Measurements from ENCODE around the gene HIRA. TPM values are rescaled to one million over a fixed set of nuclear protein-coding genes. Genes with fewer than 3 reads are reported as not detected.
A peak's percentile ranks its signal among the peaks of the same experiment; 100 is the strongest.
"Not testable (repeated sequence)": the region's sequence is repeated elsewhere in the genome, so short reads cannot be mapped to it uniquely, and the experiment has no call there.

HIRA gene
- total RNA-seq, 2 experiments from 2014 or later, result 52.0 to 52.8 TPM

- H3K9me3 Mint-ChIP-seq, result not testable (repeated sequence)
- peaks cover 63% of the 10 kb centered on the region for H3K36me3 Mint-ChIP-seq (ENCODE audit: low read depth)
Measured at GRCh38 chr22:19330205-19330604, 101.3 kb downstream of the HIRA start.

GRCh38 chr22:19329454-19329853 is 102.1 kb downstream of the HIRA start:
- Mint-ChIP-seq H3K36me3 (ENCODE audit: low read depth) (peaks cover 57% of the 10 kb centered on the region), H3K27me3 (no peaks in the 10 kb centered on the region), H3K4me1 (no peaks in the 10 kb centered on the region), H3K4me3 (no peak overlapping the region), H3K27ac (no peak overlapping the region), H3K9me3 (peaks cover 4% of the 10 kb centered on the region)
- ChIA-PET POLR2A (no interaction called here), CTCF (no interaction called here)
- DNase-seq, result no peak

More at GRCh38 chr22:19330205-19330604, 101.3 kb downstream of the HIRA start:
- POLR2A ChIA-PET, H3K4me1 Mint-ChIP-seq, CTCF ChIA-PET, H3K4me3 Mint-ChIP-seq, H3K27ac Mint-ChIP-seq, DNase-seq, H3K27me3 Mint-ChIP-seq: not testable (repeated sequence)

- no peaks in the 10 kb centered on the region for H3K27me3 Mint-ChIP-seq
- ChIA-PET POLR2A (no interaction called here), CTCF (no interaction called here)
Measured at GRCh38 chr22:19325296-19325948, 106.1 kb downstream of the HIRA start.

GRCh38 chr22:19323420-19323819 is 108.1 kb downstream of the HIRA start:
- H3K9me3 Mint-ChIP-seq; H3K27me3 Mint-ChIP-seq; H3K36me3 Mint-ChIP-seq (ENCODE audit: low read depth); H3K4me1 Mint-ChIP-seq; H3K4me3 Mint-ChIP-seq; DNase-seq; POLR2A ChIA-PET; CTCF ChIA-PET; H3K27ac Mint-ChIP-seq: not testable (repeated sequence)

More at GRCh38 chr22:19325296-19325948, 106.1 kb downstream of the HIRA start:
- H3K9me3 Mint-ChIP-seq, result no peaks in the 10 kb centered on the region
- H3K4me3 Mint-ChIP-seq, result no peak overlapping the region
- H3K36me3 Mint-ChIP-seq (ENCODE audit: low read depth), result peaks cover 19% of the 10 kb centered on the region
- no peaks in the 10 kb centered on the region for H3K4me1 Mint-ChIP-seq
- DNase-seq, result no peak
- H3K27ac Mint-ChIP-seq, result no peak overlapping the region

GRCh38 chr22:19321757-19322156 is 109.8 kb downstream of the HIRA start:
- CTCF ChIA-PET, result no interaction called here

GRCh38 chr22:19320136-19320535 is 111.4 kb downstream of the HIRA start:
- DNase-seq; H3K27me3 Mint-ChIP-seq; H3K27ac Mint-ChIP-seq; H3K4me1 Mint-ChIP-seq; H3K36me3 Mint-ChIP-seq (ENCODE audit: low read depth); H3K4me3 Mint-ChIP-seq; POLR2A ChIA-PET; CTCF ChIA-PET: not testable (repeated sequence)
- peaks cover 17% of the 10 kb centered on the region for H3K9me3 Mint-ChIP-seq

More at GRCh38 chr22:19321757-19322156, 109.8 kb downstream of the HIRA start:
- Mint-ChIP-seq H3K27ac (no peak overlapping the region), H3K36me3 (ENCODE audit: low read depth) (no peaks in the 10 kb centered on the region), H3K27me3 (no peaks in the 10 kb centered on the region), H3K4me1 (no peaks in the 10 kb centered on the region), H3K4me3 (no peak overlapping the region), H3K9me3 (peaks cover 8% of the 10 kb centered on the region)
- POLR2A ChIA-PET, result no interaction called here
- no peak for DNase-seq

GRCh38 chr22:19319281-19319680 is 112.3 kb downstream of the HIRA start:
- H3K4me3 Mint-ChIP-seq, result no peak overlapping the region
- peaks cover 17% of the 10 kb centered on the region for H3K9me3 Mint-ChIP-seq
- H3K36me3 Mint-ChIP-seq (ENCODE audit: low read depth), result no peaks in the 10 kb centered on the region
- ChIA-PET POLR2A (no interaction called here), CTCF (no interaction called here)
- H3K27me3 Mint-ChIP-seq, result no peaks in the 10 kb centered on the region
- no peak overlapping the region for H3K27ac Mint-ChIP-seq
- no peak for DNase-seq
- H3K4me1 Mint-ChIP-seq, result no peaks in the 10 kb centered on the region

GRCh38 chr22:19317865-19318264 is 113.7 kb downstream of the HIRA start:
- H3K27ac Mint-ChIP-seq, result no peak overlapping the region
- peaks cover 19% of the 10 kb centered on the region for H3K9me3 Mint-ChIP-seq
- H3K4me3 Mint-ChIP-seq, result no peak overlapping the region
- no peaks in the 10 kb centered on the region for H3K27me3 Mint-ChIP-seq
- DNase-seq, result no peak
- H3K36me3 Mint-ChIP-seq (ENCODE audit: low read depth), result no peaks in the 10 kb centered on the region
- CTCF ChIA-PET, result no interaction called here
- H3K4me1 Mint-ChIP-seq, result no peaks in the 10 kb centered on the region
- POLR2A ChIA-PET, result no interaction called here

- H3K36me3 Mint-ChIP-seq (ENCODE audit: low read depth), result no peaks in the 10 kb centered on the region
- POLR2A ChIA-PET, result no interaction called here
- H3K27ac Mint-ChIP-seq, result no peak overlapping the region
- H3K27me3 Mint-ChIP-seq, result peaks cover 2% of the 10 kb centered on the region
- H3K4me3 Mint-ChIP-seq, result no peak overlapping the region
- DNase-seq, result no peak
- no peaks in the 10 kb centered on the region for H3K4me1 Mint-ChIP-seq
- CTCF ChIA-PET, result no interaction called here
- H3K9me3 Mint-ChIP-seq, result no peaks in the 10 kb centered on the region
Measured at GRCh38 chr22:19307872-19308271, 123.7 kb downstream of the HIRA start.

- DNase-seq; CTCF ChIA-PET; H3K4me3 Mint-ChIP-seq; H3K9me3 Mint-ChIP-seq; POLR2A ChIA-PET; H3K27ac Mint-ChIP-seq; H3K27me3 Mint-ChIP-seq; H3K4me1 Mint-ChIP-seq; H3K36me3 Mint-ChIP-seq (ENCODE audit: low read depth): not testable (repeated sequence)
Measured at GRCh38 chr22:19306535-19306934, 125.0 kb downstream of the HIRA start.

GRCh38 chr22:19304547-19304946 is 127.0 kb downstream of the HIRA start:
- no peaks in the 10 kb centered on the region for H3K9me3 Mint-ChIP-seq
- H3K27ac Mint-ChIP-seq, result no peak overlapping the region
- no peak for DNase-seq
- POLR2A ChIA-PET, result no interaction called here
- no peak overlapping the region for H3K4me3 Mint-ChIP-seq
- no peaks in the 10 kb centered on the region for H3K4me1 Mint-ChIP-seq
- no peaks in the 10 kb centered on the region for H3K36me3 Mint-ChIP-seq (ENCODE audit: low read depth)
- H3K27me3 Mint-ChIP-seq, result peaks cover 2% of the 10 kb centered on the region
- CTCF ChIA-PET, result interaction anchor here (0.7 kb wide), 1 partner anchor 110 kb away, joined by 3 read pairs; no protein-coding TSS in a partner anchor

GRCh38 chr22:19303785-19304184 is 127.7 kb downstream of the HIRA start:
- ChIA-PET CTCF (no interaction called here), POLR2A (no interaction called here)
- H3K4me3 Mint-ChIP-seq, result no peak overlapping the region
- DNase-seq, result no peak
- no peaks in the 10 kb centered on the region for H3K36me3 Mint-ChIP-seq (ENCODE audit: low read depth)
- no peaks in the 10 kb centered on the region for H3K9me3 Mint-ChIP-seq
- peaks cover 2% of the 10 kb centered on the region for H3K27me3 Mint-ChIP-seq
- H3K27ac Mint-ChIP-seq, result no peak overlapping the region
- H3K4me1 Mint-ChIP-seq, result no peaks in the 10 kb centered on the region

GRCh38 chr22:19295733-19296132 is 135.8 kb downstream of the HIRA start:
- no peak for DNase-seq
- Mint-ChIP-seq H3K4me1 (peaks cover 10% of the 10 kb centered on the region), H3K27me3 (peaks cover 4% of the 10 kb centered on the region), H3K4me3 (no peak overlapping the region), H3K36me3 (ENCODE audit: low read depth) (no peaks in the 10 kb centered on the region), H3K27ac (no peak overlapping the region), H3K9me3 (no peaks in the 10 kb centered on the region)
- POLR2A ChIA-PET, result no interaction called here
- CTCF ChIA-PET, result interaction anchor here (0.6 kb wide), 2 partner anchors 118 to 144 kb away, joined by 3 to 6 read pairs; no protein-coding TSS in a partner anchor

GRCh38 chr22:19292458-19293230 is 138.9 kb downstream of the HIRA start:
- H3K27ac Mint-ChIP-seq, result no peak overlapping the region
- peak overlapping the region; percentile 82 for H3K4me3 Mint-ChIP-seq
- ChIA-PET POLR2A (interaction anchor here (0.9 to 1.6 kb wide), 4 partner anchors 127 to 187 kb away, joined by 3 to 7 read pairs (median 3); partner anchors contain the start of genes CDC45 and ESS2), CTCF (interaction anchor here (1.4 to 1.6 kb wide), 3 partner anchors 113 to 182 kb away, joined by 3 to 5 read pairs (median 3); partner anchors contain the start of gene ESS2)
- peaks cover 25% of the 10 kb centered on the region for H3K4me1 Mint-ChIP-seq
- H3K27me3 Mint-ChIP-seq, result peaks cover 26% of the 10 kb centered on the region
- DNase-seq, result no peak
- no peaks in the 10 kb centered on the region for H3K9me3 Mint-ChIP-seq
- no peaks in the 10 kb centered on the region for H3K36me3 Mint-ChIP-seq (ENCODE audit: low read depth)

Data from activated CD4-positive, alpha-beta memory T cell treated with anti-CD3 and anti-CD28 coated beads, Interleukin-2, amount 10 ng/mL, durations not matched to agents 7 days and 5 days (primary cell).